PFSK-1 (cell line): ENCODE measurements around the gene XIST.

Experiments used
- FOXP2 ChIP-seq: optimal IDR thresholded peaks from 2 replicates; pipeline ENCODE3; 2011; ENCODE audit warnings: borderline replicate concordance, control low read depth, inconsistent platforms; ENCODE audit not compliant: insufficient read depth; ENCODE audit errors: extremely low read length, extremely low read depth
- POLR2AphosphoS5 ChIP-seq: IDR thresholded peaks from 2 replicates; pipeline ENCODE4 v1.6.1; 2012; ENCODE audit warnings: low read depth, mild to moderate bottlenecking, control low read depth, low read length, moderate library complexity
- SIN3A ChIP-seq: IDR thresholded peaks from 2 replicates; pipeline ENCODE4 v1.6.1; 2012; ENCODE audit warnings: mild to moderate bottlenecking, low read length, moderate library complexity, borderline replicate concordance; ENCODE audit not compliant: insufficient read depth
- TAF1 ChIP-seq: IDR thresholded peaks from 2 replicates; pipeline ENCODE4 v1.6.1; 2012; ENCODE audit warnings: low read length, control low read depth, borderline replicate concordance; ENCODE audit not compliant: insufficient read depth
- TF ChIP-seq, protein P1 (sequence below), 2 experiments: IDR thresholded peaks; 2 replicates each; pipeline versions ENCODE4 v1.6.1 to v1.8.0; 2011 to 2012; ENCODE audit warnings: low read depth in 2 of 2, low read length in 2 of 2, control low read depth in 1 of 2, inconsistent platforms in 1 of 2, mild to moderate bottlenecking in 1 of 2, moderate library complexity in 1 of 2; ENCODE audit not compliant: insufficient read depth in 1 of 2

XIST gene

GRCh38 chrX:73826996-73827395, 25.5 kb downstream of the XIST start:
- no peak for TF ChIP-seq POLR2AphosphoS5
- no peak for TF ChIP-seq FOXP2
- TF ChIP-seq TAF1, result no peak
- TF ChIP-seq, protein P1, sequence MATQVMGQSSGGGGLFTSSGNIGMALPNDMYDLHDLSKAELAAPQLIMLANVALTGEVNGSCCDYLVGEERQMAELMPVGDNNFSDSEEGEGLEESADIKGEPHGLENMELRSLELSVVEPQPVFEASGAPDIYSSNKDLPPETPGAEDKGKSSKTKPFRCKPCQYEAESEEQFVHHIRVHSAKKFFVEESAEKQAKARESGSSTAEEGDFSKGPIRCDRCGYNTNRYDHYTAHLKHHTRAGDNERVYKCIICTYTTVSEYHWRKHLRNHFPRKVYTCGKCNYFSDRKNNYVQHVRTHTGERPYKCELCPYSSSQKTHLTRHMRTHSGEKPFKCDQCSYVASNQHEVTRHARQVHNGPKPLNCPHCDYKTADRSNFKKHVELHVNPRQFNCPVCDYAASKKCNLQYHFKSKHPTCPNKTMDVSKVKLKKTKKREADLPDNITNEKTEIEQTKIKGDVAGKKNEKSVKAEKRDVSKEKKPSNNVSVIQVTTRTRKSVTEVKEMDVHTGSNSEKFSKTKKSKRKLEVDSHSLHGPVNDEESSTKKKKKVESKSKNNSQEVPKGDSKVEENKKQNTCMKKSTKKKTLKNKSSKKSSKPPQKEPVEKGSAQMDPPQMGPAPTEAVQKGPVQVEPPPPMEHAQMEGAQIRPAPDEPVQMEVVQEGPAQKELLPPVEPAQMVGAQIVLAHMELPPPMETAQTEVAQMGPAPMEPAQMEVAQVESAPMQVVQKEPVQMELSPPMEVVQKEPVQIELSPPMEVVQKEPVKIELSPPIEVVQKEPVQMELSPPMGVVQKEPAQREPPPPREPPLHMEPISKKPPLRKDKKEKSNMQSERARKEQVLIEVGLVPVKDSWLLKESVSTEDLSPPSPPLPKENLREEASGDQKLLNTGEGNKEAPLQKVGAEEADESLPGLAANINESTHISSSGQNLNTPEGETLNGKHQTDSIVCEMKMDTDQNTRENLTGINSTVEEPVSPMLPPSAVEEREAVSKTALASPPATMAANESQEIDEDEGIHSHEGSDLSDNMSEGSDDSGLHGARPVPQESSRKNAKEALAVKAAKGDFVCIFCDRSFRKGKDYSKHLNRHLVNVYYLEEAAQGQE (IDR thresholded peaks at IDR 0.05; ENCODE audit: insufficient read depth in 1 of 2, low read depth in 2 of 2, low read length in 2 of 2), result no peak
- TF ChIP-seq SIN3A, result no peak

GRCh38 chrX:73825569-73825968, 26.9 kb downstream of the XIST start:
- TF ChIP-seq TAF1 (no peak), SIN3A (no peak), POLR2AphosphoS5 (no peak), FOXP2 (no peak)
- TF ChIP-seq, protein P1 (IDR thresholded peaks at IDR 0.05; ENCODE audit: insufficient read depth in 1 of 2, low read depth in 2 of 2, low read length in 2 of 2), result no peak

DNA sequence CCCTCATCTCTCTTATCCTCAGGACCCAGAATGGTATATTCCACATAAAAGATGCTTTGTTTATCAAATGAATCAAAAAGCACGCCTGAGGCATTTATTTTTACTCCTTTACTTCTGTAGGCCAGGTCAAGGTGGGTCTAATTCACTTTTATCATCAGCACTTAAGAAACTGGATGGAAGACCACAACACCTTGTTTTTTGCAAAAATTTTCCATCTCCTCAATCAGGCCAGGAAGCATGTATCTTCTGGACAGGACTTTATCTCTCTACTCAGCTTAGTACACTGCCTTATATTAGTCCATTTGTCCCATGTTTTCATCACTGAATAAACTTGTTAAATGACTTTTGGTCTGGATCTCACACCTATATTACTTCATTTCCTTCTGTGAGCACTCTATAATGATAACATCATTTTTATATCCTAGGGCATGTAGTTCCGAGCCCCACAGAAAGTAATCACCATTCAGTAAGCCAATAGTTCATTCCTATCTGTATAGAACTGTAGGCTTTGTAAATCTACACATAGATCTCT, 29.0 kb downstream of the XIST start:
- no peak for TF ChIP-seq POLR2AphosphoS5
- TF ChIP-seq FOXP2, result no peak

DNA sequence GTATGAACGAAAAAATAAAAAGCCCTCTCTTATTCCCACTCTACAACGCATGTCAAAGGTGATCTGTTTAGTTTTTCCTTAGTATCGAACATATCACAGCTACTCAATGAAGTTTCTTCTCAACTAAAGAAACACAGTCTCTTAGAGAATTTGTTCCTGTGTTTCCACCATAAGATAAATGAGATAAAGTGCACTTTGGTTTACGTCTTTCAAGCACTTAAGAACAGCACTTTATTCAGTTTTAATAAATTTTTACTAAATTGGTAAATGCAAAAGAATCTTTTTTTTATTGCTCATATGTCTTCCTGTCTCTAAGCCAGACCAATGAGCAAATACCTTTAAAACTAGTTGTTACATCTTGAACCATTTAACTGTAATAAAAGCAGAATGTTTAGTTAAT, 29.7 kb downstream of the XIST start:
- TF ChIP-seq POLR2AphosphoS5 (no peak), TAF1 (no peak), FOXP2 (no peak), SIN3A (no peak)
- TF ChIP-seq, protein P1 (IDR thresholded peaks at IDR 0.05; ENCODE audit: insufficient read depth in 1 of 2, low read depth in 2 of 2, low read length in 2 of 2), result no peak

GRCh38 chrX:73821921-73822559, 30.5 kb downstream of the XIST start:
- no peak for TF ChIP-seq SIN3A
- TF ChIP-seq TAF1, result no peak
- TF ChIP-seq FOXP2, result no peak
- TF ChIP-seq, protein P1 (IDR thresholded peaks at IDR 0.05; ENCODE audit: insufficient read depth in 1 of 2, low read depth in 2 of 2, low read length in 2 of 2), result no peak
- TF ChIP-seq POLR2AphosphoS5, result no peak
